GM21529 (cell line): ENCODE results near the gene PRKCB.

ENCODE experiments used
- ATAC-seq: cut with Tn5 transposase; IDR thresholded peaks from one replicate; pipeline ENCODE4 v1.9.1; 2021; ENCODE audit not compliant: unreplicated experiment

The PRKCB gene

DNA sequence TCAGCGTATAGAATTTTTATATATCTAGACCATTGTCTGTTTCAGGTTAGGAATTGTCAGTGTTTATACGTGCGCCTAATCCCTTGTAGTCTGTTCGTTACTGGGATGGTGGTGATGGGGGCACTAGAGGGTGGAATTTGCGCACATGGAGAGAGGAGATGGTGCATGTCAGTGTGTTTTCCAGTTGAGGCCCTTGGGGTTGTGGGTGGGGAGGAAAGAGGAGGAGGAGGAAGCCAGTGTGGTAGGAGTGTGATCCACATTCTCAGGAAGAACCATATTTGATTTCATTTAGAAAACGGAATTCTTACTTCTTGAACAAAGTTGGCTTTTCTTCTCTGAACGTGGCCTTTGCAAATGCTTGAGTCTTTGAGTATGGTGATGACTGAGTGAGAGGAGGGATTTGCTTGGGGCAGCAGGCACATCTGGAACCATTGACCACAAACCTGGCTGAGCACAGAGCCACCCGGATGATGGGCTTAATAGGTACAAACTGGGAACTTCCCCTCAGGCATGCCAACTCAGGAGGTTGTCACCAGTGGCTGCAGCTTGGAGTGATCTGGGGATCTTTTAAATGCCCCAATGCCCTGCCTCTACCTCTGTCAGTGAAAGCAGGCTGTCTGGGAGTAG is 98.9 kb downstream of the PRKCB start:
- ATAC-seq, result no peak

DNA sequence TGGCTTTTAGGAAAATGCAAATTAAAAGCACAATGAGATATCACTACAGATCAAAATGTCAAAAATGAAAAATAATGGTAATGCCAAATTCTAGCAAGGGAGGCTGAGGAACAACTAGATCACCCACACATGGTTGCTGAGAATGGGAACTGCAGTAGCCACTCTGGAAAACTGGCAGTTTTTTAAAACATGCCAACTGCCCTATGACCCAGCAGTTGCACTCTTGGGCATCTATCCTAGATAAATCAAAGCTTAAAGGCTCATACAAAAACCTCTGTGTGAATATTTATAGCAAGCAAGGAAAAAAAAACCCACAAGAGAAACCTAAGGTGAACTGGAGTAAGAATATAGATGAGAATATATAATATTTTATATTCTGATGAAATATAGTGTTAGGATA is 104.3 kb downstream of the PRKCB start:
- ATAC-seq, result no peak

DNA sequence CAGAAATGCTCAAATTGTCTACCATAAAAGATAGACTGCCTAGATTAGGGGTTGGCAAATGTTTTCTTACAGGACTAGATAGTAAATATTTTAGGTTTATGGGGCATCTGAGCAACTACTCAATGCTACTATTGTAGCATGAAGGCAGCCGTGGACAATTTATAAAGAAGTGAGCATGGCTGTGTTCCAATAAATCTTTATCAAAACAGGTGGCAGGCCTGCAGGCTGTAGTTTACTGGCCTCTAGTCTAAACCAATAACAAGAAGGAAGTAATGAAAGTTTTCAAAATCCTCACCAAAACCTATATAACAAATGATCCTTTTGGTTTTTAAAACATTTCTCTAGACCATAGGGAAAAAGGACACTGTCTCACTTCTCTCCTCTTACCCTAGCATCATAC is 105.2 kb downstream of the PRKCB start:
- ATAC-seq, result no peak

DNA sequence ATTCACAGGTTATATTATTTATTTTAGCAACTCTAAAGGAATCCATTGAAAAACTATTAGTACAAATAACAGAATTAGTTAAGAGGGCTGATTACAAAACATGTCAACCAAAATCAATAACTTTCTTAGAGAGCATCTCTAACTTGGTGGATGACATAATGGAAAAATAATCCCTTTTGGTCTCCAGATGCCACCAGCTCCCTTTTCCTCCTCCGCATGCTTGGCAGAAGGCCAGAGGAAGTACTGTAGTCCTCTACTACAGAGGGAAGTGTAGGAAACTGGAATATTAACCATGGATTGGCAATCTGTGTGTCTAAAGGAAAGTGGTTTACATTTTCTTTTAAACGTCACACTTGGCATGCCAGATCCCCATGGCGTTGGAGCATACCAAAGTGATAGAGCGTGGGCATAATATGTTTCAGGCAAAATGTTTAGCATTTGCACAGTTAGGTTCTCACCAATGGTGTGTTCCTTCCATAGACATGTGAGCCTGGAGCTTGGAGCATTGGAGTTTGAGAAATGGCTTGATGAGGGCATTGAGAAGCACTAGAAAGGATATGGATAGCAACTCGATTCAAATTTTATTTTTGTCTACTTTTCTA is 106.3 kb downstream of the PRKCB start:
- ATAC-seq, result no peak

DNA sequence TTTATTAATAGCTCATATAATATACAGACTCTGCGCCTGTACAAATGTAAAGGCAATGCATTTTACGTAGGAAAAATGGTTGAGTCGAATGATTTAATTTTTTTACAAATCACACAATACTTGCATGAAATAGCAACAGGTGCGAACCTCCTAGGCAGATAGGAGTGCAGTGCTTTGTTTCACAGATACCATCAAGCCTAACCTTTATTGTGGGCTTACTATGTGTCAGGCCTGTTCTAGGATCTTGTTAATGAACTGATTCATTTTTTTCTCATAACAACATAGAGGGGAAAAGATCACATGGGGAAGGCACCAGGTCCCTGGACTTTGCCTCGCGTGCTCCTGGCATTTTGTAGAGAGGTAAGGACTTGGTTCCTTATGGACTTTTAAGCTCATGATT is 107.8 kb downstream of the PRKCB start:
- ATAC-seq, result no peak

DNA sequence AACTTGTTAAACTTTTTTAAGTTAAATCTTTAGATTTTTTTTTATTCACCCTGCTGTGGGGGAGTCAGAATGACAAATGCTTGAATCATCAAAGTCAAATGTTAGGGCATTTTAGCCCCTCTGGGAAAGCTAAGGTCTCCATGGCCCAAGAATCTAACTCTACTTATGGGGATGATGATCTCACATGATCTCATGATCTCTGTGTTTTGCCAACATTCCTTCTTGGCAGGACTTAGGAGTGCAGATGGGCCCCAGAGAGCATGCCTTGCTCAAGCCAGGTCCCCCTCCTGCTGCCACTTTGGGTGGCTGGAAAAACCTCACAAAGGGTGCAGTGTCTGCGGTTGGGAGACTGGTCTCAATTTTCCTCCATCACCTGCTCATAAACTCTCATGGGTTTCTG is 108.6 kb downstream of the PRKCB start:
- ATAC-seq, result no peak

DNA sequence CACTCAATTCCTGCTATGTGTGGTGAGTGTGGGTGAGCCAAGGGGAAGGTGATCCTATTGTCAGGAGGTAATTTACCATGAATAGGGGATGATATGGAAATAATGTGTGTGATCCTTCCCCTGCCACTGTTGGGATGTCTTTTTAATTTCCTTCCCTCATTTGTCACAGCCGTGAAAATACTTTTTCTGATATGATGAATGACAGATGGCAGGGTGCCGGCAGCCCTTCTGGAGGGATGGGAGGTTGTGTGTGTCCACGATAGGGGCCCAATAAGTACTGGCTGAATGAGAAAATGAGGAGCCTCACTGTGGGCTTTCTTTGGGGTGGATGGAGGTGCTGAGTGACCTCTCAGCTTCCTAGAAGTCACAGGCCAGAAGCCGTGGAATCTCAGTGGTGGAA is 109.5 kb downstream of the PRKCB start:
- ATAC-seq, result no peak

DNA sequence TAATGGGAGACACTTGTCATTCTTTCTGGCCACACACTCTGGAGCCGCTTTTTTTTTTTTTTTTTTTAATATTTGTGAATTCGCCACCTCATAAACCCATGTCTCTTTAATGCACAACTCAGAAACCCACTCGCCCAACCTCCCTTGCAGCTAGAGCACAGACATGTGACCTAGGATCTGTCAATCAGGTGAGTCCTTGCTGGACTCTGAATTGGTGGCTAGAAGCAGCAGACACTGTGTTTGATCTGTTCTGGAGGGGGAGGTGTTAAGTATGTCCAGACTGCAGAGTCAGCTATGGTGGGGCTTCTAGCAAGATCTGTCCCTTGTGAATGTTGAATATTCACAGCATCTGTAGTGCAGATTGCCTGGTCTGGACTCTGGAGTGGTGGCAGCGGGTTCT is 112.1 kb downstream of the PRKCB start:
- ATAC-seq, result no peak

DNA sequence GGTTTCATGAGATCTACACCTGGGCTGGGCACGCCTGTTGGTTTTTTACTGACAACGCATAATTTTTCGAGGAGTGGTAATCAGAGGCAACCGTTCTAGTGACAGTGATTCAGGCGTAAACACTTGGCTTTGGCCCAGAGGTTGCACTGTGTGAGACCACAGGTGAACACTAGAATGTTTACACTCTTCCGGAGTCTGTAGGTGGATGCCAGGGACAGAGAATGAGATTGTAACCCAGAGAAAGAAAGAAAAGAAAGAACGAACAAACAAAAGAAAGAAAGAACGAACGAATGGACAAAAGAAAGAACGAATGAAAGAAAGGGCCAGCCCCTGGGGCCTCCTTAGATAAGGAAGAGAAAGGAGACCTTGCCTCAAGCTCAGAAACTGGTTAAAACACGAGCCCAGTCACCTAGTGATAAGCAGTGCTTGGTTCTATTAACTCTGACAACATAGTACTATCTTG is 113.2 kb downstream of the PRKCB start:
- no peak for ATAC-seq

DNA sequence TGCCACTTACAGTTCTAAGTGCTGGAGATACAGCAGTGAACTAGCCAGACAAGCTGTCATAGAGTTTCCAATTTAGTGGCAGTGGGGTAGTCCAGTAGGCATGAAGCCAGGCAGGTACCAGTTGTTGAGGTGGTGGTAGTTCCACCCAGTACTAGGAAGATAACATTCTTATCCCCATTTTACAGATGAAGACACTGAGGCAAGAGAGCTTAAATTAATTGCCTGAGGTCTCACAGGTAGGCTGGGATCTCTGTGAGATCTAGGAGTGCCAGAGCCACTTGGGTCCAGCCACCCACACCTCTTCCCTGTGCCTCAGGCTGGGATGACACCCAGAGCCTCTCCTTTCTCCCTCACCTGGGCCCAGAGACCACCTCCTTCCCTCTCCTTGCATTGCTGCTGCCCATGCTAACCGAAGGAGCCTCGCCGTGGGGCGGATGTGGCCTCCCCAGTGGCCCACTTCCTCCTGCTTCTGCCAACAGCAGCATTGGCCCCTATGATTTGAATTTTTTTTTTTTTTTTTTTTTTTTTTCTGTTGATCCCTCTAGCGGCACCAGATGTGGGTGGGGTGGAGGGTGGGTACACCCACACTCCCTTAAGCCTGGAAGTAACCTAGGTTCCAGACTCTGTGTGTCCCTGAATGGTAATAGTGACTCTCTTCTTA is 114.0 kb downstream of the PRKCB start:
- ATAC-seq, result no peak

DNA sequence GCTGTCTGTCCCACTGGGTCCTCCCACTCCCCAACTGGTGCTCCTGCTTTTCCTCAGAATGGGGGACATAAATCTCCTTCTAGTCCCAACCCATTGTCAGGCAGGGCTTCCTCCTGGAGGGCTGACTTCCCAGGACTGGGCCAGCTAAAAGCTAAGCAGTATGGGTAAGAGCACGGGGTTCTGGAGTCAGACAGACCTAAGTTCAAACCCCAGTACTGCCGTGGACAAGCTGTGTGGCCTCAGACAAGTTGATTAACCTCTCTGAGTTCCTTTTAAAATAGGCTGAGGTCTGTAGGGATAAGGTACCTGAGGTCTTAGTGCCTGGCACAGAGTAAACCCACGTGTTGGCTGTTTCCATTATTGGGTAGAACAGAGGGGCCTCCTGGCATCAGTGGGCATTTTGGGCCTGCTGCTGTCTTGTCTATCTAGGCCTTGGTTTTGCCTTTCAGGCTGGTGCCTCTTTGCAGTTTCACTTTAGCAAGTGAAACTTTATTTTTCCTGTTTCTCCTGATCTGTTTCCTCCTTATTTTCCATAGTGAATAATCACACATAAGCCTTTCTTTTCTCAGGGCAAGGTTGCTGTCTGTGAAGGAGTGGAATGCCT is 114.6 kb downstream of the PRKCB start:
- no peak for ATAC-seq

DNA sequence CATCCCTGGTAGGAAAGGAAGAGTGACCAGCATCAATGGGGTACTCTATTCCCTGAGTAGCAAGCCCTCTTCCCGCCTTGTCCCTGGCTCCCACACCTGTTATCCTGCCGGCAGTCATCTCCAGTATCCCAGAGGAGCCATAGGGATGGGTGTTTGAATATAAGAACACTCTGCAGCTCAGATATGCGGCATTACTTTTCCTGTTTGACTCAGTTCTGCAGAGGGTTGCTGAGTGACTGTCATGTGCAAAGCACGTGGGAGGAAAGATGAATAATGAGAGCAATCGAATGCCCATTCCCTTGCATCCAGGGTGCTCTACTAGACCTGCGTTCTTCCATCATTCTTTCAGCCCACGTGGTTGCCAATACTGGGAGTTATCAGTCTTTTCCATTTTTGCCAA is 115.1 kb downstream of the PRKCB start:
- no peak for ATAC-seq

DNA sequence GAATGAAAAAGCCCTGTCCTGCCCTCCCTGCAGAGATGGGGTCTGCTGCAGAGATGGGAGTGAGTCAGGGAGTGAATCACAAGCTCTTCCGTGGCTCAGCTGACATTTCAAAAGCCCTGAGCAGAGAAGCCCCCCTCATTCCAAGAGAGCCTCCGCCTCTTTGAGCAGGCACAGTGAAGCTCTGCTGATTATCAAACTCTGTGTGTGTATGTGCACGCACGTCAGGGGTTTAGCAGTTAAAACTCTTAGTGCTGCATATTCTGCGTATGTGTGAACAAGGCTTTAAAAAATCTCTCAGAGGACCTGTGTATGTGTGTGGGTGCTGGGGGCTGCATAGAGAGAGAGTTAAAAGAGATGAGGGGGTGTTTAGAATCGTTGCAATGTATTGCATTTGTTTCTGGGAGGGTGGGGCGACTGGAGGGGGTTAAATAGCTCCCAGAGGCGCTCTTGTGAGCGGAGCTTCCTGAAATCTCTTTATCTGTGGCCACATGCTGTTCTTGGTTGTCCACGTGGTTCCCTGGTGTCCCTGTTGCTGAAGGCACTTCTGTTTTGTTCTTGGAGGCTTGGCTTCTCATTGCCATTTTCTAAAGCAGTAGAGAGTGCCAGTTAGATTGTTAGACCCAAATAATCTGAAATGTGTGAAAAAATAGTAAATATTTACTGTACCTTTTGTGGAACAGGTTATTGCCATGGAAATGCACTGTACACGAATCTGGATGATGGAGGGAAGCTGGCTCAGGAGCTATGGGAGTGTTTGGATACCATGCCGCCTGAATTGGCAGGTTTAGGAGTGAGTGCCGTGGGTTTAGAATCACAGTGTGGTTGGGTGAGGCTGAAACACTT is 116.6 kb downstream of the PRKCB start:
- ATAC-seq, result no peak

DNA sequence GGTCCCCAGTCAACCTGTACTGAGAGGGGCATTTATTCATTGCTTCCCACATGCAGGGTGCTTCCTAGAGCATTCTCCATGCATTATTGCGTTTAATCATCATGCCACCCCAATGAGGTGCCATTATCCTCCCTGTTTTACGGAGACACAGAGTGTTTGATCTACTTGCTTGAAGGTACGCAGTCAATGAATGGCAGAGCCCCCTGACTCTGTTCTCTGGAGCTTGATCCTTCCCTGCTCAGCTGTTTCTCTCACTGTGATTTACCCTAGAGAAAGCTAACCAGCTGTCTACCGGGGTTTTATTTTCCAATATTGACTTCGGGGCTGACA is 117.2 kb downstream of the PRKCB start:
- ATAC-seq, result no peak

DNA sequence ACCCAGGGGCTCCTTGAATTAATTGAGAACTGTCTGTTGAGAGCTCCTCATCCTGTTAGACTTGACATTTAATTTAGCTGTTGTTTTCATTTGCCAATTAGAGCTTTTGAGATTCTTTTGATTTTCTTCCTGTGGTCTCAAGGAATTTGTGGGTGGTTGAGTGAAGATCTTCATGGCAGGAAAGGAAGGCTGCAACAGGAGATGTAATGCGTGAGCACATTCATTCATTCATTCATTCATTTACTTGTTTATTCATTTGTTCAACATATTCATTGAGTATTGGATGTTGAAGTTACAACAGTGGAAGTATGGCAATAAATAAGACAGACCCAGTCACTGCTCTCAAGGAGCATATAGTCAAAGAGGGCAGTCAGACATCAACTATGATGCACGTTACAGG is 117.7 kb downstream of the PRKCB start:
- ATAC-seq, result no peak

DNA sequence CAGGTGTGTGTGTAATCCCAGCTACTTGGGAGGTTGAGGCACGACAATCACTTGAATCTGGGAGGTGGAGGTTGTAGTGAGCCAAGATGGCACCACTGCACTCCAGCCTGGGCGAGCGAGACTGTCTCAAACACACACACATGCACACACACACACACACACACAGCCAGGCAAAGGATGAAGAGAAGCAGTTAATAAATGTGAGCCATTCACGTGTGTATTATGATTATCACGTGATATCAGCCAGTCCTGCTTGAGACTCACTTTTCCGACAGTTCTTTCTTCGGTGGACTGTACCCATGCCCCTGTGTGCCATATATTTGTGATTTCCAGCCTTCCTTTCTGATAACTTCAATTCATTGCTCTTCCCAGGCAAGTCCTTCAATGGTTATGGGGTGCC is 119.3 kb downstream of the PRKCB start:
- no peak for ATAC-seq

DNA sequence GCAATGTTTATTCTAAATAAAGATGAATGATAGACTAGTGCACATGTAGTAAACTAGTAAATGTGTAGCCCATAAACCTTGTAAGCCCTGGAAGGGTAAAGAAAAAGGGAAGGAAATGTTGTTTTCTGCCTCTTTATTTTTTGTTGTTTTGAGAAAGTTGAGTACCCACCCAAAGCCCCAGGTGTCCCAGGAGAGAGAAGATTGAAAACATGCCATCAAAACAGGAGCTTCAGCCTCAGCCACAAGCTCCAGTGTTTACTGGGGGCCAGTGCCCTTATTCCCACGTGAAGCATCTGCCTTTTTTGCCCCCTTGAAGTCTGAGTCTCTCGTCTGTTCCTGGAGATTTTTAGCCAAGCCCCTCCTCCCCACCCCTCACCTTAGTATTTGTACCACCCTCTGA is 121.5 kb downstream of the PRKCB start:
- ATAC-seq, result no peak

DNA sequence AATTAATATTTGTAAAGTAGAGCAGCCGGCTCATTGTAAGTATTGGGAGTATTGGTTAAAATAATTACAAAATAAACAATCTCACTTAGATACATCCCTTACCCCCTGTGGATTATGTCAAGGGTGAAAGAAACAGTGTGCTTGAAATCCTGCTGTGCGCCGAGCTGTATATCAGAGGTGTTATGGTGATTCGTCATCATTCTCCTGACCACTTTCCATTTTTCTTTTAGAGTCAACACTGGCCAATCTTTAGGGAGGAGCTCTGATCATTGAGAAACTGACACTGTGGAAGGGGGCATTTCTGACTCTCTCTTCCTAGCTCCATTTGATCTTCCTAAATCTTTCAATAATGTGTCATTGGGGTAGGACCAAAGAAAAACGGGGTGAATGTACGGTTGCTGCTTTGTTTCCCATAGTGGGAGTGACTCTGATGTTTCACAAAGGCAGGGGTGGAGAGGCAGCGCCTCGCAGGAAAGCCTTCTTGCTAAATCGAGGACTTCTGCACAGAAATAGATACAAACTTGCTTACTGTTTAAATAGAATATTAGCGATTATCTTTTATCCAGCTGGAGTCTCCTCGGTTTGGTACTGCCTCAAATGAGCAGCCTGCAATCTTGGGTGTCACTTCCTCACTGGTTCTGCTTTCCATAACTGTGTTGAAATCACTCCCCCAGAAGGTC is 123.4 kb downstream of the PRKCB start:
- peak; percentile 60 for ATAC-seq

DNA sequence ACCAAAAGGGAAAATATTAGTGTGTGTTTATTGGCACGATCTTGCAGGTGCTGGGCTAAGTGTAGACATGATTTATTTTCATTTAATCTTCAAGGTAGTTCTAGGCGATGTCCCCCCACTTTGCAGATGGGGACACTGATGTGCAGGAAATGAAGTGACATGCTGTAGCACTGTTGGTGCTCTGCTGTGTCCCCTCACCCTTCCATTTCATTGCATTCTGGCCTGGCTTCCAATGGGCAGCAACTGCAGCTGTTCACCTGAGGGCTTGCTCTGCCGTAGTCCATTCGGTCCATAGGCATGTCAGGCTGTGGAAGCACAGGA is 123.9 kb downstream of the PRKCB start:
- ATAC-seq, result no peak

DNA sequence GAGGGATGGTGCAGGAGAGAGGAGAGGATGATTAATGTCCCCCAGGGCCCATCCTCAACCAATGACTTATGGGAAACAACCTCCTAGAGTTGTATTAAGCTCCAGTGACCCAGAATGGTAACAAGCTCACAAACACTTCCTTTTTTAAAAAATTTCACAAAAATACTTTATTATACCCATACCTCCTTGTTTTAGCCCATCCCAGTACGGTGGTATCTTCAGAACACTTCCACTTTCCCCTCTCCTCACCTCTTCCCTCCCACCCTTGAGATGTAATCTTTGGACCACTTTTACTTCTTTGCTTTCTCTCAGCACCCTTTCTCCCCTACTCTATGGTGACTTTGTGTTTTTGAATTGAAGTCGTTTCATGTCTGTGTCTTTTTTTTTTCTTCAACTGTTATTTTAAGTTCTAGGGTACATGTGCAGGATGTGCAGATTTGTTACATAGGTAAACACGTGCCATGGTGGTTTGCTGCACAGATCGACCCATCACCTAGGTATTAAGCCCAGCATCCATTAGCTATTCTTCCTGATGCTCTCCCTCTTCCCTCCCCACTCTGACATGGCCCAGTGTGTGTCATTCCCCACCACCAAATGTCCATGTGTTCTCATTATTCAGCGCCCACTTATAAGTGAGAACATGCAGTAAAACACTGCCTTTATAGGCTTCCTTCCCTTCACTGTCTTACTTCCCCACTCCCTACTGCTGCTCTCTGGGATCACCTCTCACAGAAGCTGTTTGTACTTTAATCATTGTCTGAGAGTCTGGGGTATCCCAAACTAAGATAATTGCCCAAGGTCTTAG is 124.5 kb downstream of the PRKCB start:
- peak; percentile 14 for ATAC-seq
